ENCODE results near the gene ANGPTL4.
"Not testable (repeated sequence)": the region's sequence is repeated elsewhere in the genome, so short reads cannot be mapped to it uniquely, and the experiment has no call there.

The ANGPTL4 gene

DNA sequence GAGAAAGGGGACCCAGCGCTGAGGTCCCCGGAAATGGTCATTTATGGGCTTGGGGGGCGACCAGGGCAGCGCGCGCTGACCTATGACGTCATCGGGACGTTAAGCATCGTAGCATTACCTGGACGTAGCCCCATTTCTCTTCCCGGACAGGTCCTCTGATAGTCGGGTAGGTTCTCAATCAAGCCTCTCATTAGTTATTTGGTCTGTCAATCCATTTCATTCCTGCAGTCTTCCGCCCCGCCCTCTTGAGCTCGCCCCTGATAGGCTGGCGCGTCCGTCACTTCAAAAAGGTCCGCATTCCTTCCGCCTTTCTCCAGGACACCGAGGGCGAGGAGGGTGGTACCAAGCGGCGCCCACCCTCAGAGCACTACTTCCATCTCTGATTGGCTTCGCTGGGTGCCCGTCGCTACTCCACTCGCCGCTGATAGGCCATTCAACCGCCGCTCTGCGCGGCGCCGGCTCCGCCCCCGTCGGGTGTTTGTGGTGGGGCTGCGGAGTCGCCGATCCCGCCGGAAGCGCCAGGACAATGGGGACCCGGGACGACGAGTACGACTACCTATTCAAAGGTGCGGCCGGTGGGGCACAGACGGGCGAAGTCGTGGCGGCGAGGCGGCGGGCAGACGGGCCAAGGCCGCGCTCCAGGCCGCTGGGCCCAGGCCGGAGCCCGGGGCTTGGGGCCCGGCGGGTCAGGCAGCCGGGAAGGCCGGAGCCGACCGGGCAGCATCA is 26.1 kb downstream of the ANGPTL4 start, which contains the start of gene RAB11B:
TSS of gene RAB11B (plus strand) at position 470 of the 726 bp plus-strand sequence. CDS start at position 527, 57 bp downstream.
- peak; percentile 99 for DNase-seq (ENCODE audit: low spot score)

DNA sequence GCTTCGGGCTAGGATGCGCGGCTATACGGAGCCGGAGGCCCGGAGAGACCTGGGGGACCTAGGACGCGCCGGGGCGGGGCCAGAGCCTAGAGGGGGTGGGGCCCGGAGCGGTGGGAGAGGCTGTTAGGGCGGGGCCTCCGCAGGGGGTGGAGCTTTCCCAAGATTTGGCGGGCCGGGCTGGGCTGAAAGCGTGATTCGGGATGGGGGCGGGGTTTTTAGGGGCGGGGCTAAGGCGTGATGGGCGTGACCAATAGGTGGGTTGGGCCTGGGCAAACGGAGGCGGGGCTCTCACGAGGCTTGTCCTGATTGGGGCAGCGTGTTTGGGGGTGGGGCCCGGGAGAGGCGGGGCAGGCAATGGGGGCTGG is 26.6 kb downstream of the ANGPTL4 start:
- DNase-seq (ENCODE audit: low spot score): peak; percentile 92

DNA sequence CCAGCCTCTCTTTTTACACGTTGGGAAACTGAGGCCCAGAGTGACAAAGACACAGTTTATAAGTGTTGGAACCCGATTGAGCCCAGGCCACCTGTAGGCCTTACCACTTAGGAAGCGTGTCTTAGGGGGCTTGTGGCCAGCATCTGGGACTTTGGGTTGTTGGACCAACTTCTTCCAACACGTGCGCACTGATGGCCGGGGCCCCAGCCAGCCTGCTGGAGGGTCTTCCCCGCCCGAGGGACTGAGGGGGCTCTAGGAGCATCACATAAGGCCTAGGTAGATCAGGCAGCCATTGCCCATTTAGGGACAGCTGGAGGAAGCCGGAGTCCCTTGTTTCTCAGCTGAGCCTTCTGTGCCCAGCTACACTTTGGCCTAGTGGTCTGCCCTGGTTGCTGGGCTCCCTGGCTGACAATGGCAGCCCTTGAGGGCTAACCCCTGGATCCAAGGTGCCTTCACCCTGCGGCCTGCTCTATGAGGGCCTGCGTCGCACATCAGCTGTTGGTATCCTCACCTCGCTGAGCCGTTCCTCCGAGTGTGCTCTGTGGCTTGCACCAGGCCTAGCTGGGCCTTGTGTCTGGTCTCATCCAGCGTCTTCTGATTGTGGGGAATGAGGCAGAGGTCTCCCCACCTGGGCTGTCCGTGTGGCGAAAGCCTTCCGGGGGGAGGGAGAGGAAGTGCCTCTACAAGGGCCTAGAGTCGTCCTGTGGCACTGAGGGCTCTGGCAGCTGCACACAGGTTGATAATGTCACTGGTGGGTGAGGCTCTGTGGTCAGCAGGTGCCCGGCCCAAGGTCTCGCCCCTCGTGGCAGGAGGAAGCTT is 27.5 kb downstream of the ANGPTL4 start:
- no peak for DNase-seq (ENCODE audit: low spot score)

DNA sequence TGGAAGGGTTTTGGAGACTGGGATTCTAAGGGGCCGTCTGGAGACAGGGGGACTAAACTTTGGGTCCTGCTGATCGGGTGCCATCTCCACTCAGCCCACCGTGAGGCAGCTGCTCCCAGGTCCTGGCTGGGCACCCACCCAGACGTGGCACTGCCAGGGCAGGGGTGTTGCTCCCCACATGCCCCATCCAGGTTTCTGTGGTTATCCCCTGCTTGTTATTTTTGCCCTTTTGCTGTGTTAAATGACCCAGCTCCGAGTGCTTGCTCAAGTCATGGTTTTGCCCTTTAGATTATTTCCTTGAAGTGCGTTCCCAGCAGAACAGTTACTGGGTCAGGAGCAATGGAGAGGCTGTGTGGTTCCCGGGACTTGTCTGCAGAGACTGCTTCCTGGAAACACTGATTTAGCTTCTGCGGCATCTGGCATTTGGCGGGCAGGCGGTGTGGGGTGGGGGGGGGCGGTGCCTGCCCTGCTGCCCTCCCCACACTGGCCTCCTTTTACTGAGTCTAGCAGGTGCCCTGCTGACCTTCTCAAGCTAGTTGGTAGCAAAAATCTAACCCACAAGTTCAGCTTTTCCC is 28.1 kb downstream of the ANGPTL4 start:
- DNase-seq (ENCODE audit: low spot score): no peak

DNA sequence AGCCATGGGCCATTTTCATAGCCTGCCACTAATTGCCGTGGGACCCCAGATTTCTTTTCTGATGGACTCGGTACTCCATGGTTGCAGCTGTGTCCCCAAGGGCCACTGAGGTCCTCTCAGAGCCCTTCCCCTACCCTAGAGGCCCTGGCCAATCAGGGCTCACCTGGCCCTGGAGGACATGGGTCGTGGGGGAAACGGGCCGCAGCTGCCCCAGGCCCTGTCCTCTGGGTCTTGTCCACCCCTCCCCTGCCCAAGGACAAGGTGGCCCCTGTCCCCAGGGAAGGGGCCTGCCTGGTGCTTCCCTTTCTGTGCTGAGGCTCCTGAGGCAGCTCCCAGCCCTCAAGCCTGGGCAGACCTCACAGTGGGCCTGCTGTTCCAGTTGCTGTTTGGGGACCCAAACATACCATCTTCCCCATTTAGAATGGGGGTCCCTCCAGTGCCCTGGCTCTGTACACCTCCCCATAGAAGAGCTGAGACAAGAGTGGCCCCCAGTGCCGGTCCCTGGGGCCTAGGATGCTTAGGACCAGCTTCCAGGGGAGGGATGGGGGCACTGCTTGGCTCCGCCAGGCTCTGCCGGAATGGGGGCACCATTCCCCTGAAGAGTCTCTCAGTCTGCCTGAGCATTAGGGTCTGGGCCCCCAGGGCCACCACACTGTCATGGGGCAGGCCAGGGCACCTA is 29.4 kb downstream of the ANGPTL4 start:
- DNase-seq (ENCODE audit: low spot score): no peak

DNA sequence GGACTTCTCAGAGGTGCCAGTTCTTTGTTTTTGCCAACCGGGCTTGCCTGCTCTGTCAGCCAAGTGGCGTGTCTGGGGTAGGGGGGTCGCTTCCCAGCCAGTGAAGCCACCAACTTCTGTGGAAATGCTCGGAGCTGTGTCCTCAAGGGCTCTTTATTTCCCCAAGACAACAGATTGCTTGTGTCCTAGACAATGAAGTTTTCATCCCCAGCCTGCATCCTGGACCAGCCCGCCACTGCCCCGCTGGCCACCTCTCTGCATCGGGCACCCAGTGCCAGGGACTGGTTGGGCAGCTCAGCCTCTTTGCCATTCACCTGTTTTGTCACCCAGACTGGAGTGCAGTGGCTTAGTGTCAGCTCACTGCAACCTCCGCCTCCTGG is 29.9 kb downstream of the ANGPTL4 start:
- no peak for DNase-seq (ENCODE audit: low spot score)

DNA sequence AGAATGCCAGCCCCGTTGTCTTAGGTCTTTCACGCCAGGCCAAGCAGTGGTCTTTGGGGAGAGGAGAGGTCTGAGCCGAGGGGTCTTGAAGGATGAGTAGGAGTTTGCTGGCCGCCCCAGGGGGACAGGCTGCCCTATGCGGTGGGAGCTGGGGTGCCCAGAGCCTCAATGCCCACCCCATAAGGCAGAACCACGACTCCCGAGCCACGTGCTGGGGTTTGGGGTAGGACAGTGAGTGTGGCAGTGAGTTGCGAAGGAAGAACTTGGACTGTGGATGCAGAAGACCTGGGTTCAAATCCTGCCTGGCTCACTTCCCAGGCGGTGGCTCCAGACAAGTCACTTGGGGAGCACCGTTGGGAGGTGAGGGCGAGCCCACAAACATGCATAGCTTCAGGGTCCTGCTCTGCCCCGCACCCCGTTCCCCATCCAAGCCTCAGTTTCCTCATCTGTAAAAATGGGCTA is 31.7 kb downstream of the ANGPTL4 start:
- DNase-seq (ENCODE audit: low spot score): no peak

DNA sequence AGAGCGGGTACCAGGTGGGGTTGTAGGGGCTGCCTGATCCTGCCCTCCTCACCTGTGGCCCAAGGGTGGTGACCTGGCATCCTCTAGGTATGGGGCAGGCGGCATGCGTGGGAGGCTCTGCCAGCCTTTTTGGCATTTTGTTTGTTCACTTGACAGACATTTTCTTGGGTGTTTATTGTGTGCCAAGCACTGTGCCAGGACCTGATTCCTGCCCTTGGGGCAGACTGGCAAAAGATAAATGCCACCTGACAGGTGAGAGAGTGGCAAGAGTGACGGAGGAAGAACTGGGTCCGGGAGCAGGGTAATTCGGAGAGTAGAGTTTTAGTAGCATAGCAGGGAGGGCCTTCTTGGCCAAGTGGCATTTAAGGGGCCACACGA is 32.2 kb downstream of the ANGPTL4 start:
- DNase-seq (ENCODE audit: low spot score): no peak

DNA sequence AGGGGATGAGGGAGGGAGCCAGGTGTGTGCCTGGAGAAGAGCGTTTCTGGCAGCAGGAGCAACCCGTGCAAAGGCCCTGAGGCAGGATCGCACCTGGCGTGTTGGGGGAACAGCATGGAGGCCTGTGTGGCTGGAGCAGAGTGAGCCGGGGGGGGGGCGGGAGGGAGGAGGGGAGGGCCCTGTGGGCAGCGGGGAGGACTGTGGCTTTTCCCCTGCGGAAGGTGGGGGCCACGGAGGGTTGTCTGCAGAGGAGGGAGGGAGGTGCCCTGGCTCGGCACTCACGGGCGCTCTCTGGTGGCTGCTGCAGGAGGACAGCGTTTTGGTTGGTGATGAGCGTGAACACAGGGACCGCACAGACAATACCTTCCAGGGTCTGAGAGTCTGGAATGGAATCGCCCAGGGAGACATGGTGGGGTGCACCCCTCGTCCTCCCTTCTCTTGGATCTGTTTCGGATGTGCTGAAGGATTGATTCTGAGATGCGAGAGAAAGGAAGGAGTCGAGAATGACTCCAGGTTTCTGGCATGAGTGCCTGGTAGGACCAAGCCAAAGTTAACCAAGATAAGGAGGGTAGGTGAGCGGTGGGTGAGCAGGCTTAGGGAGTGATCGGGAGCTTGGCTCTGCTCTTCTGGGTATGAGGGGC is 32.7 kb downstream of the ANGPTL4 start:
- peak; percentile 80 for DNase-seq (ENCODE audit: low spot score)

DNA sequence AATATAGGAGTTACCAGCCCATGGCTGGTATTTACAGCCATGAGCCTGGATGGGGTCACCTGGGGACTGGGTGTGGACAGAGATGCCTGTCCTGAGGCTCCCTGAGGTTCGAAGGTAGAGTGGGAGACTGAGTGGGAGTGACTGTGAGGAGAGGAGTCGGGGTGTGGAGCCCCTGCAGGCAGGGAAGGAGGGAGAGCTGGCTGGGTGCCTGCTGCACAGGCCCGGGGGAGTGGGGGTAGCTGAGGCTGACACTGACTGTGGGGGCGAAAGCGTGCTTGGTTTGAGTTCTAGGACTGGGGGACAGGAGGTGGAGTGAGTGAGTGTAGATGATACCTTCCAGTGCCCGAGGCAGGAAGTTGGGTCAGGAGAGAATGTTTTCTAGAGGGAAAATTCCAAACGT is 33.3 kb downstream of the ANGPTL4 start:
- no peak for DNase-seq (ENCODE audit: low spot score)

DNA sequence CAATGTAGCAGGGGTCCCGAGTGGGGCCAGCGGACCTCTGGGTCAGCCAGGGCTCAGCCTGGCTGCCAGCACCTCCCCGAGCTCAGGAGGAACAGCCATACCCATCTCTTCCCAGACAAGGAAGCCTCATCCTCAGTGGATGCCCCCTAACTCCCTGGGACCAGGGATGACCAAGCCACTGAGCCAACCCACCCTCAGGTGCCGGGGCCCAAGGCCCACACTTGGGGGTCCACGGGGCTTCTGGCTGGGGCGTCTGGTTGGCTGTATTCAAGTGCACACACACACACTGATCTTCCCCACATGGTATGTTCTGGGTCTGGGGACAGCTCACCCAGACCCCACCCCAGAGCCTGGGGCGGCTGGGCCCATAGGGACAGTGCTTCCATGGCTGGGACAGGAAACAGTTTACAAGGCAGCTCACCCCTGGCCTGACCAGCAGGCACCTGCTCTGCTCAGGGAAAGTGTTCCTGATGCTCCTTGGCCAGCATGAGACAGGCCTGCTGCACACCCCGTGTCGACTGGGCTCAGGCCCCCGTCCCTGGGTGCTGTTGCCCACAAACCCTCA is 33.9 kb downstream of the ANGPTL4 start:
- no peak for DNase-seq (ENCODE audit: low spot score)

DNA sequence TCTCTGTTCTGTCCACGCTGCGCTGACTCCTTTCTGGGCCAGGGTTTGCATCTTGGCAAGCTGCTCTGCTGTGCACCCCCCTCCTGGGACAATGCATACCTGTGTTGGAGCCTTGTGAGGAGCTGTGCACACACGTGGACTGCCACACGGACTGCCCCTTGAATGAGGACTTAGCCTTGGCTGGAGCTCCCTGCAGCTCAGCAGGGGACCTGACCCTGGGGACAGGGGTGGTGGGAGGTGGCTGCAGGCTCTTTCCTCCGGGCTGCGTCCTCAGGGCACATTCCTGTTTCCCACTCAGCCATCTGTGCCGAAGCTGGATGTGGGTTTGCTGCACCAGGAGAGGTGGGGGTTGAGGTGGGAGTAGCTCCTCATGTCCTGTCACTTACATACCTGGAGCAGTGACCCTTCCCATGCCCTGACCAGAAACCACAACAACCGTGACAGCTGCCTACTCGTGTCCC is 34.4 kb downstream of the ANGPTL4 start:
- no peak for DNase-seq (ENCODE audit: low spot score)

DNA sequence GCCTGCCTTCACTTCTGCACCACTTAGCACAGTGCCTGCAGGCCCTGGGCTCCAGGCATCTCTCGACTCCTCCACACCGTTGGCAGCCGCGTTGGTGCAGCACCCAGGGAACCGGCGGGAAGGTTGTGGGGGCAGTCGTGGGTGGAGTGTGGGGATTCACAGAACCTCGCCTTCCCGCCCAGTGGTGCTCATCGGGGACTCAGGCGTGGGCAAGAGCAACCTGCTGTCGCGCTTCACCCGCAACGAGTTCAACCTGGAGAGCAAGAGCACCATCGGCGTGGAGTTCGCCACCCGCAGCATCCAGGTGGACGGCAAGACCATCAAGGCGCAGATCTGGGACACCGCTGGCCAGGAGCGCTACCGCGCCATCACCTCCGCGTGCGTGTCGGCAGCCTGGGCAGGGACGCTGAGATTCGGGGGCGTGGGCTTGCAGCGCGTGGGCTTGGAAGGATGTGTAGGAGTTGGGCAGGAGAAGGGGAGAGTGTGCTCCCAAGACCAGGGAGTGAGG is 35.8 kb downstream of the ANGPTL4 start:
- DNase-seq (ENCODE audit: low spot score): no peak

DNA sequence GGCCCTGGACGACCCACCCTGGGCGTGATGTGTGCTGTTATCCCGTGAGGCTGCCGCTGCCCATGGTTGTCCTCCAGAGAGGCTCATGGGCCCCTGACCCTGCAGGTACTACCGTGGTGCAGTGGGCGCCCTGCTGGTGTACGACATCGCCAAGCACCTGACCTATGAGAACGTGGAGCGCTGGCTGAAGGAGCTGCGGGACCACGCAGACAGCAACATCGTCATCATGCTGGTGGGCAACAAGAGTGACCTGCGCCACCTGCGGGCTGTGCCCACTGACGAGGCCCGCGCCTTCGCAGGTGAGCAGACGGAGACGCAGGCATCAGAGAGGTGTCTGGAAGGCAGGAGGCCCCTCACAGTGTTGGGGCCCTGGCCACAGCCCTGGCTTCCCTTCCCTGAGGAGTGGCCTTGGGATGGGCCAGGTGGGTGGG is 38.0 kb downstream of the ANGPTL4 start:
- DNase-seq (ENCODE audit: low spot score): no peak

DNA sequence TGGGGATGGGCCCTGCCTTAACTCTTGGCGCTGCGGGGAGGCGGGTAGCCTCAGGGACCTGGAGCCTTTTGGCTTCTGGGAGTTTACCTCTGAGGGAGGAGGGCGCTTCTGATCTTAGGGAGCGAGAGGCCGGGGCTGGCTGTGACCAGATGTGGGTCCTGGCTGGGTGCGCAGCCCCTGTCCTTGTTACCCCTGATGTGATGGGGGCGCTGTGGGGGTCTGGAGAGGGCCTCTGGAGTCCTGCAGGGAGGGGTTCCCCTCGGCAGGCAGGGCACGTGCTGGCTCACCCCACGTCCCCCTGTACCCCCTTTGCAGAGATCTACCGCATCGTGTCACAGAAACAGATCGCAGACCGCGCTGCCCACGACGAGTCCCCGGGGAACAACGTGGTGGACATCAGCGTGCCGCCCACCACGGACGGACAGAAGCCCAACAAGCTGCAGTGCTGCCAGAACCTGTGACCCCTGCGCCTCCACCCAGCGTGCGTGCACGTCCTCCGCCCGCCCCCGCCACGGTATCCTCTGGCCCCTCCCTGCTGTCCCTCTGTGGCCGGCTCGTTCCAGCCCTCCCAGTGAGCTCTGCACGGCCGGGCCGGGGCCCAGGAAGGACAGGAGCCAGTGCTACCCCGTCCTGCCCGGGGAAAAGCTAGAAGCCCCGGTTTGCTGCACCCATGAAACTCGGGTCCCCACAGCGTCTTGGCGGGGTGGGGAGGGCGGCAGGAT is 39.3 kb downstream of the ANGPTL4 start:
- DNase-seq (ENCODE audit: low spot score): no peak

DNA sequence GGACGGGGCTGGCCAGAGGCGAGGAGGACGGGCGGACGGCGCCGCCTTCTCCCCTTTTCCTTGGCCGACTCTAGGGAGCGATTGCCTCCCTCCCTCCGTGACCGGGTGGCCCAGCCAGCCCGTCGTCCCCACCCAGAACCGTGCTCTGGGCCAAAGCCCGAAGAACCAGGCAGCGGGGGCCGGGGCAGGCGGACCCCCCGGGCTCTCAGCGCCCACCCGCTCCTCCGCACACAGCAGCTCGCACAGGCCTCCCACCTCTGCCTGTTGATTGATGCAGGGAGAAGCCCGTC is 39.8 kb downstream of the ANGPTL4 start:
- no peak for DNase-seq (ENCODE audit: low spot score)

DNA sequence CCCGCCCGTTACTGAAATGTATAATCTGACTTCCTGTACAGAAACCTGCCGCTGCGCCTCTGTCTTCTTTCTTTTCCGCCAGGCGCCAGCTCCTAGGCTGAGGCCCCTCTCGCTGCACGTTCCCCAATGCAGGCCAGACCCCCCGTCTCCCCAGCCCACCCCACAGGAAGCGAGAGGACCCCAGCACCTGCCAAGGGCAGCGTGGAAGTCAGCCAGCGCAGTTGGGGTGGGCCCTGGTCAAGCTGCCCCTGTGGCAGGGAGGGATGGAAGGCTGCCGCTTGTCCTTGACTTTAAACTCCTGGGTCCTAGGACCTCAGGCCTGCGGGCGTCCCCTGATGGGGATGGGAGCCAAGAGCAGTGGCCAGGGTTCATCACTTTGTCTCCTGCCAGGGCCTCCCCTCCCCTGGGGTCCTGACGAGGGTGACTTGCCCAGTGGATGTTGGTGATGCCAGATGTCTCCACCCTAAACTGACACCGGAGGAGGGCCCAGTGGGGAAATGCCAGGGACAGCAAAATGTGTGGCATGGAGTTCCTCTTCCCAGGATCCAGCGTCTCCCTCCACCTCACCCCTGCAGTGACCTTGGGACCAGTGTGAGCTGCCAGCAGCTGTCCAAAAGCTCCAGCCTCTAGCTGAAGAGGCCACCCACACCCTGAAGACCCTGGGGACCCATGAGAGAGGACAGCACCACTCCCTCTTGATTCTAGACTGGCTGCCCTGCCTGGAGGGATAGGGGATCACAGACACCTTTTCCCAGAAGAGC is 40.6 kb downstream of the ANGPTL4 start:
- no peak for DNase-seq (ENCODE audit: low spot score)

DNA sequence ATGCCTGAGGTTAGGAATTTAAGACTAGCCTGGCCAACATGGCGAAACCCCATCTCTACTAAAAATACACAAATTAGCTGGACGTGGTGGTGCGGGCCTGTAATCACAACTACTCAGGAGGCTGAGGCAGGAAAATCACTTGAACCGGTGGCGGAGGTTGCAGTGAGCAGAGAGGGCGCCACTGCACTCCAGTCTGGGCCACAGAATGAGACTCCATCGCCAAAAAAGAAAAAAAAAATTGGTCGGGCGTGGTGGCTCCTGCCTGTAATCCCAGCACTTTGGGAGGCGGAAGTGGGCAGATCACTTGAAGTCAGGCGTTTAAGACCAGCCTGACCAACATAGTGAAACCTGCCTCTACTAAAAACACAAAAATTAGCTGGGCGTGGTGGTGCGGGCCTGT is 46.8 kb downstream of the ANGPTL4 start:
- not testable (repeated sequence) for DNase-seq (ENCODE audit: low spot score)

DNA sequence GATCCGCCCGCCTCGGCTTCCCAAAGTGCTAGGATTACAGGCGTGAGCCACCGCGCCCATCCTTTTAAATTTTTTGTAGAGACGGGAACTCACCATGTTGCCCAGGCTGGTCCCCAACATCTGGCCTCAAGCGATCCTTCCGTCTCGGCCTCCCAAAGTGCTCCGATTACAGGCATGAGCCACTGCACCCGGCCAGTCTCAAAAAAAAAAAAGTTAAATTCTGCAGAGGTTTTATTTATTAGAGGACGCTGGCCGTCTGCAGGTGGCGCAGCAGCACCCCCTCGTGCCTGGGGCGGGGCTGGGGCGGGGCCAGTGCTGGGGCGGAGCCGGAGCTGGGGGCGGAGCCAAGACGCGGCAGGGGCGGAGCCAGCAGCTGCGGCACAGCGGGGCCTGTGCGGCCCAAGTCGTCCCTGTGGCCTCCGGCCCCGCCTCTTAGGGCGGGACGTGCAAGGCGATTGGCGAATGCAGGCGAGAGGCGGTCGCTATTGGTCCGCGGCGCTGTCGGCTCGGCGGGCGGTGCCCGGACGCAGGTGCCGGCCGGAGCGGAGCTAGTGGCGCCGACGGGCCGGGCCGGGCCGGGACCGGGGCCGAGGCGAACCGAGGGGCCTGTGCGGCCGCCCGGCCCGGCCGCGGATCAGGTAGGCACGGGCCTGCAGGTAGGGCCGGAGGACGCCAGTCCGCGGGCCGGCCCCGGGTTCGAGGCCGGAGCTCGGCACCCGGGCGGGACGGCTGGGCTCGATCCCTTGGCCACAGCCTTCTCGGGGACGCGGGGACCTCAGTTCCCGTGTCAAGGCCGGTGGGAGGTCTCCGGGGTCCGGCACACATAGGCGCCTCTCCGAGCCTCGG is 49.1 kb downstream of the ANGPTL4 start, which contains the start of gene MARCHF2:
TSS of gene MARCHF2 (plus strand) at position 523 of the 846 bp plus-strand sequence. CDS start 8,536 bp downstream, outside the sequence.
- peak; percentile 98 for DNase-seq (ENCODE audit: low spot score)
